Measurements from ENCODE around the gene IL17RE.

IL17RE gene

GRCh38 chr3:9965200-9965875 is 62.7 kb downstream of the IL17RE start:
- no peak overlapping the region for H3K27ac ChIP-seq
- H3K36me3 ChIP-seq, result peaks cover 71 to 97% (median 86%) of the 10 kb centered on the region in 11 experiments
- H3K4me3 ChIP-seq, result no peak overlapping the region
- H3K27me3 ChIP-seq, result no peaks in the 10 kb centered on the region
- no peak overlapping the region for H3K4me2 ChIP-seq
- no peaks in the 10 kb centered on the region for H3K9me3 ChIP-seq (replicated peaks in 1 of 11)
- no peaks in the 10 kb centered on the region for H4K20me1 ChIP-seq
- TF ChIP-seq Cebpa-rat (IDR thresholded peaks at IDR 0.05), result no peak
- no peak overlapping the region for H3K9ac ChIP-seq
- H3K4me1 ChIP-seq, result no peaks in the 10 kb centered on the region; a peak in 2 of 20 replicates
